Endothelial cell of umbilical vein (primary cell): ENCODE measurements around the gene INPP4B. TPM values are rescaled to one million over a fixed set of nuclear protein-coding genes. Genes with fewer than 3 reads are reported as not detected.

Experiments used
- BruUV-seq: library from RNA; stranded (reverse); fragments of 400-500 nt; replicated peaks from 2 replicates; lab custom pipeline; 2021; lab: Mats Ljungman, UMichigan
- CTCF ChIA-PET: fragments of 300-600, 350-600 bp; sonication (Branson Sonifier 250); formaldehyde crosslinking; loops from one replicate; lab custom pipeline; 2021; ENCODE audit warnings: antibody characterized with exemption, inconsistent platforms; lab: Charles Lee
- POLR2A ChIA-PET: fragments of 300-600, 350-600 bp; sonication (Branson Sonifier 250); formaldehyde crosslinking; loops from one replicate; lab custom pipeline; 2021; ENCODE audit warnings: antibody characterized with exemption, inconsistent platforms; lab: Charles Lee
- DNase-seq: peaks from one replicate; pipeline ENCODE4 v3.0.0-alpha.2; 2011; ENCODE audit warnings: low read depth, low spot score
- FAIRE-seq: peaks from 2 replicates; lab custom pipeline; 2011; peaks lifted over from hg19 to GRCh38; lab: Jason Lieb, UNC
- H2AFZ ChIP-seq: 2 replicates; pipeline ENCODE4 v1.6.0; 2012; ENCODE audit warnings: low read depth, low read length, control low read depth, inconsistent platforms
- H3K27ac ChIP-seq: 2 replicates; pipeline ENCODE4 v1.5.1; 2011; ENCODE audit warnings: low read depth, mild to moderate bottlenecking, control low read depth, low read length, moderate library complexity; ENCODE audit not compliant: insufficient read depth
- H3K27me3 ChIP-seq, 2 experiments: 2 replicates each; pipeline versions ENCODE4 v1.6.0 to v1.6.1; 2011; ENCODE audit warnings: low read length in 2 of 2, mixed read lengths in 1 of 2; ENCODE audit not compliant: control insufficient read depth in 2 of 2, insufficient read depth in 2 of 2
- H3K36me3 ChIP-seq, 2 experiments: 2 replicates in 1 of 2; 3 replicates in 1 of 2; pipeline ENCODE4 v1.5.1; 2011; ENCODE audit warnings: low read length in 2 of 2, mild to moderate bottlenecking in 1 of 2, moderate library complexity in 1 of 2; ENCODE audit not compliant: control insufficient read depth in 2 of 2, insufficient read depth in 2 of 2; ENCODE audit errors: extremely low read depth in 1 of 2
- H3K4me1 ChIP-seq: 3 replicates; pipeline ENCODE4 v1.5.1; 2011; ENCODE audit warnings: mild to moderate bottlenecking, low read length; ENCODE audit not compliant: control insufficient read depth, insufficient read depth; ENCODE audit errors: extremely low read depth
- H3K4me2 ChIP-seq: 2 replicates; pipeline ENCODE4 v1.6.1; 2011; ENCODE audit warnings: low read length, control low read depth, mixed read lengths; ENCODE audit not compliant: insufficient read depth
- H3K4me3 ChIP-seq, 3 experiments: fragments of 200-600 bp in 1 of 3; sonication (generic), shearing (Covaris generic) in 1 of 3; replicated peaks in 1 of 3; 2 replicates each; pipeline ENCODE4 v1.5.1; 2011 to 2016; ENCODE audit warnings: control low read depth in 3 of 3, low read length in 3 of 3, mild to moderate bottlenecking in 2 of 3, inconsistent platforms in 1 of 3, low read depth in 1 of 3, moderate library complexity in 1 of 3; ENCODE audit not compliant: insufficient read depth in 1 of 3
- H3K79me2 ChIP-seq: 2 replicates; pipeline ENCODE4 v1.6.0; 2012; ENCODE audit warnings: low read length, inconsistent platforms; ENCODE audit not compliant: control insufficient read depth, insufficient read depth
- H3K9ac ChIP-seq: replicated peaks from 2 replicates; pipeline ENCODE3; 2011; ENCODE audit warnings: low read length, control low read depth; ENCODE audit not compliant: insufficient read depth; ENCODE audit errors: extremely low read depth
- H3K9me1 ChIP-seq: replicated peaks from 3 replicates; pipeline ENCODE4 v1.6.0; 2011; ENCODE audit warnings: mild to moderate bottlenecking, low read length; ENCODE audit not compliant: control insufficient read depth, insufficient read depth; ENCODE audit errors: extremely low read depth
- H3K9me3 ChIP-seq: replicated peaks from 2 replicates; pipeline ENCODE4 v1.5.1; 2012; ENCODE audit warnings: low read length, inconsistent platforms; ENCODE audit not compliant: control insufficient read depth, insufficient read depth
- H4K20me1 ChIP-seq: replicated peaks from 2 replicates; pipeline ENCODE3; 2011; ENCODE audit warnings: mild to moderate bottlenecking, low read length; ENCODE audit not compliant: control insufficient read depth, insufficient read depth; ENCODE audit errors: extremely low read depth
- CTCF ChIP-seq, 2 donors: IDR thresholded peaks; 1 replicate in 1 of 2; 2 replicates in 1 of 2; pipeline ENCODE4 v1.5.1; 2011; ENCODE audit warnings: low read length in 2 of 2, mild to moderate bottlenecking in 2 of 2, moderate library complexity in 2 of 2, control low read depth in 1 of 2, inconsistent platforms in 1 of 2, low read depth in 1 of 2; ENCODE audit not compliant: insufficient read depth in 1 of 2; ENCODE audit errors: extremely low read depth in 1 of 2
- EZH2 ChIP-seq: IDR thresholded peaks from 2 replicates; pipeline ENCODE4 v1.6.1; 2012; ENCODE audit warnings: borderline replicate concordance, low read depth, mild to moderate bottlenecking, moderate library complexity, low read length, inconsistent platforms; ENCODE audit not compliant: severe bottlenecking
- FOS ChIP-seq: IDR thresholded peaks from 2 replicates; pipeline ENCODE4 v1.6.1; 2011; ENCODE audit warnings: mild to moderate bottlenecking, low read length, moderate library complexity, borderline replicate concordance; ENCODE audit not compliant: insufficient read depth
- GATA2 ChIP-seq: IDR thresholded peaks from 2 replicates; pipeline ENCODE4 v1.7.0; 2011; ENCODE audit warnings: low read depth, mild to moderate bottlenecking, moderate library complexity, mixed read lengths, low read length; ENCODE audit not compliant: insufficient read length, insufficient read depth
- JUN ChIP-seq: IDR thresholded peaks from 2 replicates; pipeline ENCODE4 v1.6.1; 2011; ENCODE audit warnings: borderline replicate concordance, low read depth; ENCODE audit not compliant: insufficient read length, insufficient read depth
- MYC ChIP-seq: IDR thresholded peaks from one replicate; pipeline ENCODE4 v1.6.1; 2011; ENCODE audit warnings: mild to moderate bottlenecking, low read depth, low read length
- dilution Hi-C: fragments of 300-500 bp; cut with MboI; formaldehyde crosslinking; loops from one replicate; pipeline ENCODE4 v1.15.0; 2019; ENCODE audit warnings: low sequenced_read_pairs; ENCODE audit not compliant: extremely low pct_ligation_motif_present
- intact Hi-C: fragments of 100-400 bp; cut with micrococcal nuclease; formaldehyde crosslinking; loops from one replicate; pipeline ENCODE4 v1.10.0; 2022
- polyA plus RNA-seq, 4 experiments: library from polyadenylated mRNA; depleted of rRNA in 3 of 4; stranded (reverse) in 3 of 4; unstranded in 1 of 4; fragments of >200 nt; gene quantifications; 2 replicates each; pipeline versions ENCODE4 v1.2.1 to v1.2.3, GENCODE V29; 2011 to 2012; ENCODE audit warnings: missing spikeins in 1 of 4
- total RNA-seq: library from RNA; stranded (reverse); gene quantifications from 2 replicates; pipeline ENCODE4 v1.2.3, GENCODE V29; 2021

Gene INPP4B
- total and polyA plus RNA-seq, 2 donors (not counting 3 experiments of a cell fraction or from before 2014, with no cell fraction given): 0.41 to 3.1 TPM

- Histone ChIP-seq H3K36me3 (no peaks in the 10 kb centered on the region), H3K4me1 (no peaks in the 10 kb centered on the region), H2AFZ (no peak overlapping the region), H3K9me1 (no peaks in the 10 kb centered on the region), H3K9ac (no peak overlapping the region), H3K9me3 (no peaks in the 10 kb centered on the region), H3K27ac (no peak overlapping the region), H3K27me3 (no peaks in the 10 kb centered on the region), H3K4me2 (no peak overlapping the region), H3K79me2 (no peaks in the 10 kb centered on the region), H3K4me3 (no peak overlapping the region), H4K20me1 (no peaks in the 10 kb centered on the region)
- POLR2A ChIA-PET: no interaction called here
- FAIRE-seq (no peak), DNase-seq (no peak)
- CTCF ChIA-PET: interaction anchor here (0.8 to 2.1 kb wide), 4 partner anchors 8 to 76 kb away, joined by 3 to 6 read pairs (median 4); no protein-coding TSS in a partner anchor
- intact Hi-C loops (no loop called here), dilution Hi-C loops (no loop called here)
- no peak for TF ChIP-seq FOS
- no peak for TF ChIP-seq CTCF (IDR thresholded peaks at IDR 0.05; ENCODE audit: extremely low read depth in 1 of 2, insufficient read depth in 1 of 2, low read depth in 1 of 2, low read length in 2 of 2)
- TF ChIP-seq GATA2: no peak
- TF ChIP-seq MYC: no peak
- TF ChIP-seq JUN: no peak
- no peak for TF ChIP-seq EZH2
- BruUV-seq: no TSS peak
Observed at GRCh38 chr4:142202404-142203332, 643.4 kb downstream of the INPP4B start.
